AG08395 (cell line): ENCODE data around the gene RMC1.
A peak's percentile ranks its signal among the peaks of the same experiment; 100 is the strongest.
"Not testable (repeated sequence)": the region's sequence is repeated elsewhere in the genome, so short reads cannot be mapped to it uniquely, and the experiment has no call there.

Experiments
- DNase-seq: peaks from one replicate; pipeline ENCODE4 v3.0.0; 2012; ENCODE audit warnings: mixed read lengths, low spot score

RMC1 gene

GRCh38 chr18:23563377-23564043, 60.2 kb downstream of the RMC1 start:
- no peak for DNase-seq

- no peak for DNase-seq
These were observed 62.7 kb downstream of the RMC1 start for GRCh38 chr18:23565916-23566547.

- no peak for DNase-seq
These were observed 64.4 kb downstream of the RMC1 start for GRCh38 chr18:23567671-23568070.

- no peak for DNase-seq
These were observed 65.2 kb downstream of the RMC1 start for GRCh38 chr18:23568281-23569138.

- no peak for DNase-seq
These were observed 66.2 kb downstream of the RMC1 start for GRCh38 chr18:23569299-23570063.

GRCh38 chr18:23570912-23571504, 67.7 kb downstream of the RMC1 start:
- no peak for DNase-seq

GRCh38 chr18:23572012-23572411, 68.7 kb downstream of the RMC1 start:
- DNase-seq, result no peak

GRCh38 chr18:23572570-23572969, 69.3 kb downstream of the RMC1 start:
- DNase-seq, result no peak

GRCh38 chr18:23573020-23573419, 69.7 kb downstream of the RMC1 start:
- DNase-seq, result no peak

- peak; percentile 51 for DNase-seq
These were observed 70.5 kb downstream of the RMC1 start for GRCh38 chr18:23573626-23574431.

GRCh38 chr18:23574611-23575308, 71.4 kb downstream of the RMC1 start:
- no peak for DNase-seq

- no peak for DNase-seq
These were observed 72.0 kb downstream of the RMC1 start for GRCh38 chr18:23575309-23575651.

- DNase-seq, result not testable (repeated sequence)
These were observed 74.2 kb downstream of the RMC1 start for GRCh38 chr18:23577521-23577920.

GRCh38 chr18:23578067-23578701, 74.9 kb downstream of the RMC1 start:
- no peak for DNase-seq

GRCh38 chr18:23578891-23579653, 75.8 kb downstream of the RMC1 start:
- no peak for DNase-seq

- DNase-seq, result peak; percentile 69
These were observed 77.5 kb downstream of the RMC1 start for GRCh38 chr18:23580677-23581367.
